H1 (cell line): Measurements from ENCODE around the gene ADCY6. TPM values are rescaled to one million over a fixed set of nuclear protein-coding genes. Genes with fewer than 3 reads are reported as not detected.

Experiments
- CTCF ChIA-PET: fragments of 300-600 bp; sonication (Branson Sonifier 250); formaldehyde crosslinking; loops from one replicate; lab custom pipeline; 2021; ENCODE audit not compliant: partially characterized antibody; lab: Charles Lee
- POLR2A ChIA-PET: fragments of 300-600 bp; sonication (Branson Sonifier 250); formaldehyde crosslinking; loops from one replicate; lab custom pipeline; 2021; ENCODE audit warnings: inconsistent platforms; ENCODE audit not compliant: partially characterized antibody; lab: Charles Lee
- DNase-seq, 2 experiments: peaks; one replicate each; pipeline versions ENCODE4 v3.0.0 to v3.0.0-alpha.2; 2010 to 2022; ENCODE audit warnings: low spot score in 2 of 2, low read depth in 1 of 2, mixed read lengths in 1 of 2
- FAIRE-seq: peaks from 2 replicates; lab custom pipeline; 2011; peaks lifted over from hg19 to GRCh38; lab: Jason Lieb, UNC
- H2AFZ ChIP-seq: 2 replicates; pipeline ENCODE4 v1.8.1; 2012; ENCODE audit warnings: low read length, inconsistent platforms
- H2AK5ac ChIP-seq: 2 replicates; pipeline ENCODE4 v1.6.1; 2013; ENCODE audit warnings: low read depth, low read length
- H2BK120ac ChIP-seq: replicated peaks from 2 replicates; pipeline ENCODE3; 2013; ENCODE audit warnings: low read depth, low read length, inconsistent platforms
- H2BK12ac ChIP-seq: 2 replicates; pipeline ENCODE4 v1.6.1; 2013; ENCODE audit warnings: low read depth, low read length
- H2BK15ac ChIP-seq: 2 replicates; pipeline ENCODE4 v1.6.1; 2013; ENCODE audit warnings: low read length
- H2BK20ac ChIP-seq: 2 replicates; pipeline ENCODE4 v1.6.1; 2013; ENCODE audit warnings: low read length
- H2BK5ac ChIP-seq: 2 replicates; pipeline ENCODE4 v1.6.1; 2013; ENCODE audit warnings: low read depth, low read length
- H3K14ac ChIP-seq: 2 replicates; pipeline ENCODE4 v1.6.1; 2013; ENCODE audit warnings: inconsistent platforms; ENCODE audit not compliant: insufficient read length
- H3K18ac ChIP-seq: 2 replicates; pipeline ENCODE4 v1.6.1; 2013; ENCODE audit warnings: low read length; ENCODE audit errors: extremely low read depth
- H3K23ac ChIP-seq: 2 replicates; pipeline ENCODE4 v1.6.1; 2013; ENCODE audit warnings: inconsistent platforms; ENCODE audit not compliant: insufficient read length
- H3K23me2 ChIP-seq: 2 replicates; pipeline ENCODE4 v1.6.1; 2013; ENCODE audit warnings: low read depth, low read length
- H3K27ac ChIP-seq: 2 replicates; pipeline ENCODE4 v1.6.1; 2011; ENCODE audit warnings: low read depth, low read length, inconsistent platforms
- H3K27me3 ChIP-seq, 4 experiments: replicated peaks in 1 of 4; 1 replicate in 1 of 4; 2 replicates in 3 of 4; pipeline versions ENCODE4 v1.6.1 to v1.8.1; 2011 to 2013; ENCODE audit warnings: low read length in 3 of 4, mild to moderate bottlenecking in 3 of 4, inconsistent platforms in 2 of 4, mixed read lengths in 2 of 4, moderate library complexity in 1 of 4; ENCODE audit not compliant: control insufficient read depth in 3 of 4, insufficient read depth in 3 of 4; ENCODE audit errors: extremely low read depth in 1 of 4
- H3K36me3 ChIP-seq, 4 experiments: 2 replicates each; pipeline versions ENCODE4 v1.6.1 to v1.8.1; 2011 to 2013; ENCODE audit warnings: mild to moderate bottlenecking in 4 of 4, low read length in 3 of 4, moderate library complexity in 2 of 4, control low read depth in 1 of 4, inconsistent platforms in 1 of 4; ENCODE audit not compliant: insufficient read depth in 4 of 4, control insufficient read depth in 2 of 4
- H3K4ac ChIP-seq: replicated peaks from 2 replicates; pipeline ENCODE3; 2013; ENCODE audit warnings: low read length, low read depth, mixed read lengths, inconsistent platforms; ENCODE audit not compliant: insufficient read length
- H3K4me1 ChIP-seq, 4 experiments: replicated peaks in 1 of 4; 1 replicate in 1 of 4; 2 replicates in 3 of 4; pipeline versions ENCODE4 v1.6.1 to v1.8.1; 2011 to 2013; ENCODE audit warnings: low read length in 3 of 4, inconsistent platforms in 2 of 4, mixed read lengths in 1 of 4; ENCODE audit not compliant: insufficient read depth in 4 of 4, control insufficient read depth in 3 of 4
- H3K4me2 ChIP-seq, 2 experiments: 2 replicates each; pipeline versions ENCODE4 v1.6.1 to v1.8.1; 2011 to 2013; ENCODE audit warnings: low read depth in 2 of 2, low read length in 2 of 2, control low read depth in 1 of 2, inconsistent platforms in 1 of 2, mild to moderate bottlenecking in 1 of 2; ENCODE audit not compliant: insufficient read depth in 1 of 2
- H3K4me3 ChIP-seq, 4 experiments: fragments of 200-600, 300-600 bp in 1 of 4; sonication (generic), shearing (Covaris generic), sonication (Bioruptor Twin) in 1 of 4; 2 replicates each; pipeline versions ENCODE4 v1.5.1 to v1.8.1; 2011 to 2016; ENCODE audit warnings: low read length in 4 of 4, low read depth in 3 of 4, control low read depth in 2 of 4, inconsistent platforms in 2 of 4, mild to moderate bottlenecking in 2 of 4, mixed read lengths in 1 of 4, moderate library complexity in 1 of 4; ENCODE audit not compliant: insufficient read depth in 2 of 4; ENCODE audit errors: extremely low read depth in 1 of 4
- H3K56ac ChIP-seq: replicated peaks from 2 replicates; pipeline ENCODE3; 2013; ENCODE audit warnings: low read depth, mild to moderate bottlenecking, mixed read lengths, low read length, inconsistent platforms; ENCODE audit not compliant: insufficient read length
- H3K79me1 ChIP-seq: 2 replicates; pipeline ENCODE4 v1.6.1; 2013; ENCODE audit warnings: low read depth, low read length, control low read depth
- H3K79me2 ChIP-seq, 2 experiments: 2 replicates each; pipeline versions ENCODE4 v1.6.1 to v1.8.1; 2012 to 2013; ENCODE audit warnings: low read length in 2 of 2, mild to moderate bottlenecking in 2 of 2, inconsistent platforms in 1 of 2; ENCODE audit not compliant: insufficient read depth in 2 of 2, control insufficient read depth in 1 of 2
- H3K9ac ChIP-seq, 4 experiments: replicated peaks in 1 of 4; 1 replicate in 1 of 4; 2 replicates in 3 of 4; pipeline versions ENCODE4 v1.6.1 to v1.8.1; 2011 to 2013; ENCODE audit warnings: low read depth in 3 of 4, low read length in 3 of 4, control low read depth in 2 of 4, mild to moderate bottlenecking in 2 of 4, moderate library complexity in 2 of 4, inconsistent platforms in 1 of 4; ENCODE audit errors: extremely low read depth in 1 of 4
- H3K9me3 ChIP-seq, 2 experiments: 2 replicates each; pipeline versions ENCODE4 v1.6.1 to v1.8.1; 2012 to 2013; ENCODE audit warnings: mild to moderate bottlenecking in 2 of 2, moderate library complexity in 2 of 2, control low read depth in 1 of 2, inconsistent platforms in 1 of 2, low read depth in 1 of 2, low read length in 1 of 2, mixed read lengths in 1 of 2; ENCODE audit not compliant: insufficient read depth in 2 of 2
- H4K20me1 ChIP-seq, 2 experiments: replicated peaks in 1 of 2; 2 replicates each; pipeline versions ENCODE3 to v1.8.1; 2011 to 2013; ENCODE audit warnings: inconsistent platforms in 2 of 2, low read length in 2 of 2, mild to moderate bottlenecking in 1 of 2; ENCODE audit not compliant: insufficient read depth in 2 of 2, control insufficient read depth in 1 of 2
- H4K5ac ChIP-seq: 2 replicates; pipeline ENCODE4 v1.6.1; 2013; ENCODE audit warnings: low read length, low read depth, mixed read lengths, inconsistent platforms; ENCODE audit not compliant: insufficient read length
- H4K8ac ChIP-seq: 2 replicates; pipeline ENCODE4 v1.8.0; 2013; ENCODE audit warnings: mild to moderate bottlenecking, moderate library complexity, low read length, inconsistent platforms; ENCODE audit not compliant: insufficient read depth; ENCODE audit errors: extremely low read depth
- H4K91ac ChIP-seq: replicated peaks from 2 replicates; pipeline ENCODE3; 2013; ENCODE audit warnings: low read length, mixed read lengths, inconsistent platforms; ENCODE audit not compliant: insufficient read length
- ATF2 ChIP-seq: IDR thresholded peaks from 2 replicates; pipeline ENCODE4 v1.6.1; 2012; ENCODE audit warnings: low read length, inconsistent platforms
- CTBP2 ChIP-seq: IDR thresholded peaks from 2 replicates; pipeline ENCODE4 v1.7.0; 2011; ENCODE audit warnings: borderline replicate concordance, mild to moderate bottlenecking, moderate library complexity, mixed read lengths, low read length; ENCODE audit not compliant: insufficient read depth, insufficient read length
- EP300 ChIP-seq, 2 experiments: IDR thresholded peaks; 1 replicate in 1 of 2; 2 replicates in 1 of 2; pipeline ENCODE4 v1.6.1; 2011 to 2012; ENCODE audit warnings: low read depth in 2 of 2, low read length in 2 of 2, mild to moderate bottlenecking in 2 of 2, borderline replicate concordance in 1 of 2, inconsistent platforms in 1 of 2, moderate library complexity in 1 of 2
- NRF1 ChIP-seq: IDR thresholded peaks from 2 replicates; pipeline ENCODE4 v1.6.1; 2011; ENCODE audit warnings: mild to moderate bottlenecking, low read depth, low read length, improper control_type of control experiment
- PHF8 ChIP-seq: fragments of 200-600 bp; sonication (generic); conservative IDR thresholded peaks from 2 replicates; pipeline ENCODE4 v1.7.1; 2012; ENCODE audit warnings: low read depth, mild to moderate bottlenecking, inconsistent platforms, low read length, moderate library complexity
- POLR2AphosphoS5 ChIP-seq: IDR thresholded peaks from 2 replicates; pipeline ENCODE4 v1.6.1; 2011; ENCODE audit warnings: low read depth, low read length
- RXRA ChIP-seq: IDR thresholded peaks from 2 replicates; pipeline ENCODE4 v1.6.1; 2011; ENCODE audit warnings: low read depth, mild to moderate bottlenecking, low read length, moderate library complexity; ENCODE audit not compliant: insufficient read depth
- USF2 ChIP-seq: IDR thresholded peaks from 2 replicates; pipeline ENCODE4 v1.6.1; 2011; ENCODE audit warnings: low read length, improper control_type of control experiment
- WGBS, 2 experiments: shearing (Covaris generic) in 1 of 2; methylation state at CpG; one replicate each; pipeline versions ENCODE4 v1.1.6 to v1.1.7; 2013 to 2015; ENCODE audit warnings: low lambda C conversion rate in 2 of 2, mixed read lengths in 2 of 2, inconsistent platforms in 1 of 2, low coverage in 1 of 2, missing lambda C conversion rate in 1 of 2; ENCODE audit not compliant: insufficient replicate concordance in 2 of 2, insufficient coverage in 1 of 2, insufficient read length in 1 of 2; ENCODE audit errors: extremely low coverage in 1 of 2, missing lambda C conversion rate in 1 of 2; 5-methylcytosine and 5-hydroxymethylcytosine counted together
- polyA plus RNA-seq, 7 experiments: library from polyadenylated mRNA; depleted of rRNA in 3 of 7; stranded (reverse) in 5 of 7; unstranded in 2 of 7; fragments of >200 nt in 5 of 7; fragments of 200-250 nt in 2 of 7; gene quantifications; 1 replicate in 5 of 7; 2 replicates in 1 of 7; 4 replicates in 1 of 7; pipeline versions ENCODE4 v1.2.1 to v1.2.3, GENCODE V29; 2011 to 2013; ENCODE audit warnings: missing spikeins in 2 of 7, mixed read lengths in 2 of 7
- total RNA-seq: library from RNA; stranded (reverse); fragmentation: NEBNext Ultra II Directional; extraction: Animal tissue kit (Norgen Biotek cat#: 25700); gene quantifications from 2 replicates; pipeline ENCODE4 v1.2.1, GENCODE V29; 2021
- TF ChIP-seq, protein P1 (sequence below): IDR thresholded peaks from 2 replicates; pipeline ENCODE4 v1.6.1; 2011; ENCODE audit warnings: low read depth, mild to moderate bottlenecking, low read length; ENCODE audit not compliant: insufficient read depth

ADCY6 gene
- total and polyA plus RNA-seq, 2 of the 8 experiments (the other 6 are each of a cell fraction or from before 2014, with no cell fraction given): 11.7 to 17.5 TPM

DNA sequence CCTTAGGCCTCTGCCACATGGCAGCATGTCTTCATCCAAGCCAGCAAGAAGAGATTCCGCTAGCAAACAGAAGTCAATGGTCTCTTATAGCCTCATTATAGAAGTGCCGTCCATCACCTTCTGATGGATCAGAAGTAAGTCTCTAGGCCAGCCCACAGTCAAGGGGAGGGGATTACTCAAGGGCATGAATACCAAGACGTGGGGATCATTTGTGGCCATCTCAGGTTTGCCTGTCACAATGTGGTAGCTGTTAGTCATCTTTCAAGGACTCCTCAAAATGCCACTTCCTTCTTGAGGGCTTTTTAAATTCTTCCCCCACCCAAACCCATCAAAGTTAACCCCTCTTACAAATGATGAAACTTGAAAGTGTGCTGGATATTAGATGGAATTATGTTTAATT is 8.1 kb upstream of the ADCY6 start:
- H3K27ac ChIP-seq: no peak overlapping the region
- ChIA-PET CTCF (interaction anchor here (0.8 to 11.1 kb wide), 13 partner anchors 9 to 211 kb away, joined by 3 to 205 read pairs (median 7); no protein-coding TSS in a partner anchor), POLR2A (no interaction called here)
- no peaks in the 10 kb centered on the region for H3K4me1 ChIP-seq
- H4K20me1 ChIP-seq: no peaks in the 10 kb centered on the region
- no peaks in the 10 kb centered on the region for H3K23me2 ChIP-seq
- H3K14ac ChIP-seq: no peak overlapping the region
- H3K79me2 ChIP-seq: no peaks in the 10 kb centered on the region
- H4K8ac ChIP-seq: no peak overlapping the region
- FAIRE-seq (no peak), DNase-seq (no peak)
- no peaks in the 10 kb centered on the region for H3K36me3 ChIP-seq
- H3K79me1 ChIP-seq: no peaks in the 10 kb centered on the region
- no peak overlapping the region for H2BK12ac ChIP-seq
- no peak overlapping the region for H2BK5ac ChIP-seq
- no peak overlapping the region for H3K4me3 ChIP-seq
- no peak overlapping the region for H3K4ac ChIP-seq
- no peak overlapping the region for H3K18ac ChIP-seq
- H3K4me2 ChIP-seq: no peak overlapping the region
- no peak overlapping the region for H3K56ac ChIP-seq
- H4K91ac ChIP-seq: no peak overlapping the region
- H2AK5ac ChIP-seq: no peak overlapping the region
- H2AFZ ChIP-seq: no peak overlapping the region
- 70% methylated on average over 3 of the region's 3 CpGs; no CpG with 5 or more reads in 1 of the 2 experiments for WGBS, 2 experiments
- no peak overlapping the region for H2BK20ac ChIP-seq
- no peak overlapping the region for H4K5ac ChIP-seq
- no peaks in the 10 kb centered on the region for H3K9me3 ChIP-seq
- no peak overlapping the region for H2BK15ac ChIP-seq
- no peak overlapping the region for H3K9ac ChIP-seq
- no peak overlapping the region for H2BK120ac ChIP-seq
- no peaks in the 10 kb centered on the region for H3K27me3 ChIP-seq
- H3K23ac ChIP-seq: no peak overlapping the region
- TF ChIP-seq RXRA (no peak), USF2 (no peak), ATF2 (no peak), CTBP2 (no peak), POLR2AphosphoS5 (no peak), NRF1 (no peak), EP300 (IDR thresholded peaks at IDR 0.05; ENCODE audit: borderline replicate concordance in 1 of 2, low read depth in 2 of 2, low read length in 2 of 2) (no peak), PHF8 (no peak)
- TF ChIP-seq, protein P1, sequence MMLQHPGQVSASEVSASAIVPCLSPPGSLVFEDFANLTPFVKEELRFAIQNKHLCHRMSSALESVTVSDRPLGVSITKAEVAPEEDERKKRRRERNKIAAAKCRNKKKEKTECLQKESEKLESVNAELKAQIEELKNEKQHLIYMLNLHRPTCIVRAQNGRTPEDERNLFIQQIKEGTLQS: no peak
